Left ventricle myocardium inferior (tissue), 1 donor: ENCODE results near the gene SLC6A9. TPM values are rescaled to one million over a fixed set of nuclear protein-coding genes. Genes with fewer than 3 reads are reported as not detected.

Source experiments
- DNase-seq: peaks from one replicate; pipeline ENCODE4 v3.0.0-alpha.2; 2020
- H3K27ac ChIP-seq: fragments of 200-600 bp; replicated peaks from 2 replicates; pipeline ENCODE4 v1.8.0; 2021
- H3K27me3 ChIP-seq: fragments of 200-600 bp; 2 replicates; pipeline ENCODE4 v1.8.0; 2021; ENCODE audit warnings: low read depth
- H3K36me3 ChIP-seq: fragments of 200-600 bp; 2 replicates; pipeline ENCODE4 v1.8.0; 2021
- H3K4me1 ChIP-seq: fragments of 200-600 bp; 2 replicates; pipeline ENCODE4 v1.8.0; 2021
- H3K4me3 ChIP-seq: fragments of 200-600 bp; 2 replicates; pipeline ENCODE4 v1.8.0; 2021; ENCODE audit warnings: mild to moderate bottlenecking, moderate library complexity
- H3K9me3 ChIP-seq: fragments of 200-600 bp; replicated peaks from 2 replicates; pipeline ENCODE4 v1.8.0; 2021
- CTCF ChIP-seq: fragments of 200-600 bp; IDR thresholded peaks from 2 replicates; pipeline ENCODE4 v1.8.0; 2021; ENCODE audit warnings: antibody characterized with exemption, mild to moderate bottlenecking, borderline replicate concordance
- intact Hi-C: fragments of 100-400 bp; cut with micrococcal nuclease; formaldehyde crosslinking; loops from one replicate; pipeline ENCODE4 v1.11.0; 2022
- total RNA-seq: library from RNA; stranded (reverse); fragmentation: NEBNext Ultra II Directional; extraction: Animal tissue kit (Norgen Biotek cat#: 25700); gene quantifications from one replicate; pipeline ENCODE4 v1.2.1, GENCODE V29; 2021
- donor health status: DM: no; HTN: yes; CAD: no; lungs with severe emphysema.

SLC6A9 gene
- total RNA-seq, 1 donor from 2014 or later, result 1.2 TPM

- H3K36me3 ChIP-seq, result no peaks in the 10 kb centered on the region
- intact Hi-C loops, result no loop called here
- H3K27me3 ChIP-seq, result no peaks in the 10 kb centered on the region
- H3K27ac ChIP-seq, result no peak overlapping the region
- no peak for DNase-seq
- no peaks in the 10 kb centered on the region for H3K4me1 ChIP-seq
- no peak overlapping the region for H3K4me3 ChIP-seq
- H3K9me3 ChIP-seq, result no peaks in the 10 kb centered on the region
- no peak for TF ChIP-seq CTCF
Measured at GRCh38 chr1:44074415-44074814, 43.2 kb upstream of the SLC6A9 start.

- Histone ChIP-seq H3K27ac (no peak overlapping the region), H3K36me3 (no peaks in the 10 kb centered on the region), H3K9me3 (no peaks in the 10 kb centered on the region), H3K4me3 (no peak overlapping the region), H3K27me3 (peaks cover 4% of the 10 kb centered on the region), H3K4me1 (no peaks in the 10 kb centered on the region)
- intact Hi-C loops, result no loop called here
- no peak for TF ChIP-seq CTCF
- no peak for DNase-seq
Measured at GRCh38 chr1:44073528-44073927, 42.3 kb upstream of the SLC6A9 start.

GRCh38 chr1:44072821-44073220, 41.6 kb upstream of the SLC6A9 start:
- H3K27me3 ChIP-seq, result peaks cover 4% of the 10 kb centered on the region
- H3K36me3 ChIP-seq, result no peaks in the 10 kb centered on the region
- H3K4me1 ChIP-seq, result no peaks in the 10 kb centered on the region
- intact Hi-C loops, result no loop called here
- TF ChIP-seq CTCF, result no peak
- no peak for DNase-seq
- H3K4me3 ChIP-seq, result no peak overlapping the region
- no peak overlapping the region for H3K27ac ChIP-seq
- no peaks in the 10 kb centered on the region for H3K9me3 ChIP-seq

GRCh38 chr1:44072204-44072603, 40.9 kb upstream of the SLC6A9 start:
- H3K4me1 ChIP-seq, result no peaks in the 10 kb centered on the region
- no peaks in the 10 kb centered on the region for H3K36me3 ChIP-seq
- no peak overlapping the region for H3K4me3 ChIP-seq
- no peak for DNase-seq
- H3K27me3 ChIP-seq, result peaks cover 4% of the 10 kb centered on the region
- intact Hi-C loops, result no loop called here
- TF ChIP-seq CTCF, result no peak
- no peaks in the 10 kb centered on the region for H3K9me3 ChIP-seq
- H3K27ac ChIP-seq, result no peak overlapping the region

GRCh38 chr1:44071461-44071860, 40.2 kb upstream of the SLC6A9 start:
- no peak overlapping the region for H3K4me3 ChIP-seq
- no peaks in the 10 kb centered on the region for H3K36me3 ChIP-seq
- no peak for TF ChIP-seq CTCF
- no peaks in the 10 kb centered on the region for H3K4me1 ChIP-seq
- intact Hi-C loops, result no loop called here
- H3K9me3 ChIP-seq, result no peaks in the 10 kb centered on the region
- no peak overlapping the region for H3K27ac ChIP-seq
- no peak for DNase-seq
- peaks cover 4% of the 10 kb centered on the region for H3K27me3 ChIP-seq

GRCh38 chr1:44068442-44068921, 37.2 kb upstream of the SLC6A9 start:
- H3K9me3 ChIP-seq, result no peaks in the 10 kb centered on the region
- TF ChIP-seq CTCF, result no peak
- intact Hi-C loops, result no loop called here
- no peak overlapping the region for H3K27ac ChIP-seq
- no peaks in the 10 kb centered on the region for H3K4me1 ChIP-seq
- no peak for DNase-seq
- H3K27me3 ChIP-seq, result peaks cover 4% of the 10 kb centered on the region
- H3K4me3 ChIP-seq, result no peak overlapping the region
- H3K36me3 ChIP-seq, result no peaks in the 10 kb centered on the region
